OCI-LY7 (cell line): ENCODE data around the gene SETD3. TPM values are rescaled to one million over a fixed set of nuclear protein-coding genes. Genes with fewer than 3 reads are reported as not detected.

ENCODE experiments used
- BruUV-seq: library from RNA; stranded (reverse); fragments of 400-500 nt; replicated peaks from 2 replicates; lab custom pipeline; 2021; lab: Mats Ljungman, UMichigan
- CTCF ChIA-PET: fragments of 300-600 bp; sonication (Branson Sonifier 250); formaldehyde crosslinking; loops from one replicate; lab custom pipeline; 2022; ENCODE audit warnings: antibody characterized with exemption; ENCODE audit not compliant: unreplicated experiment; lab: Charles Lee
- POLR2A ChIA-PET: fragments of 300-600 bp; sonication (Branson Sonifier 250); formaldehyde crosslinking; loops from one replicate; lab custom pipeline; 2022; ENCODE audit warnings: antibody characterized with exemption; lab: Charles Lee
- DNase-seq: peaks from one replicate; pipeline ENCODE4 v3.0.0-alpha.2; 2015; ENCODE audit warnings: low spot score
- H2AFZ ChIP-seq: fragments of 200-600 bp; sonication (generic), shearing (Covaris generic); 2 replicates; pipeline ENCODE4 v1.6.1; 2014; ENCODE audit warnings: mild to moderate bottlenecking, antibody characterized with exemption, low read length, moderate library complexity
- H3K27ac ChIP-seq: fragments of 200-600 bp; sonication (generic); 2 replicates; pipeline ENCODE4 v1.5.1; 2014; ENCODE audit warnings: mixed run types, low read depth, mild to moderate bottlenecking, moderate library complexity, low read length, inconsistent platforms; ENCODE audit not compliant: poor library complexity, severe bottlenecking
- H3K36me3 ChIP-seq: fragments of 200-600 bp; sonication (generic); 2 replicates; pipeline ENCODE4 v1.6.1; 2014; ENCODE audit warnings: mild to moderate bottlenecking, antibody characterized with exemption, low read length, moderate library complexity, mixed read lengths; ENCODE audit not compliant: insufficient read depth
- H3K4me1 ChIP-seq: fragments of 200-600 bp; sonication (generic); 2 replicates; pipeline ENCODE4 v1.5.1; 2014; ENCODE audit warnings: mild to moderate bottlenecking, low read length; ENCODE audit not compliant: insufficient read depth, poor library complexity, severe bottlenecking
- H3K4me2 ChIP-seq: fragments of 200-600 bp; sonication (generic); 2 replicates; pipeline ENCODE4 v1.6.1; 2014; ENCODE audit warnings: mild to moderate bottlenecking, low read length
- H3K4me3 ChIP-seq: fragments of 200-600 bp; sonication (generic); 2 replicates; pipeline ENCODE4 v1.5.1; 2014; ENCODE audit warnings: mild to moderate bottlenecking, low read depth, low read length; ENCODE audit not compliant: poor library complexity, severe bottlenecking
- H3K79me2 ChIP-seq: fragments of 200-600 bp; sonication (generic); 2 replicates; pipeline ENCODE4 v1.6.1; 2016; ENCODE audit warnings: low read depth, mild to moderate bottlenecking, low read length, moderate library complexity, mixed read lengths; ENCODE audit not compliant: insufficient read depth
- H3K9me2 ChIP-seq: fragments of 200-600 bp; sonication (generic); 2 replicates; pipeline ENCODE4 v1.6.1; 2016; ENCODE audit warnings: mild to moderate bottlenecking, low read length, mixed read lengths; ENCODE audit not compliant: insufficient read depth
- H3K9me3 ChIP-seq: fragments of 200-600 bp; sonication (generic); 2 replicates; pipeline ENCODE4 v1.6.1; 2014; ENCODE audit warnings: mild to moderate bottlenecking, mixed run types, low read length, mixed read lengths
- H4K20me1 ChIP-seq: fragments of 200-600 bp; sonication (generic); 2 replicates; pipeline ENCODE4 v1.6.1; 2014; ENCODE audit warnings: mild to moderate bottlenecking, antibody characterized with exemption, low read length, moderate library complexity, mixed read lengths; ENCODE audit not compliant: insufficient read depth
- CTCF ChIP-seq: fragments of 200-600 bp; sonication (generic); conservative IDR thresholded peaks from 2 replicates; pipeline ENCODE4 v1.5.1; 2014; ENCODE audit warnings: mild to moderate bottlenecking, antibody characterized with exemption, low read length, moderate library complexity, mixed read lengths
- EZH2phosphoT487 ChIP-seq: fragments of 200-600 bp; sonication (generic); IDR thresholded peaks from 2 replicates; pipeline ENCODE4 v1.6.1; 2018; ENCODE audit warnings: low read depth, borderline replicate concordance, mild to moderate bottlenecking, mixed run types, antibody characterized with exemption, low read length, moderate library complexity, mixed read lengths
- intact Hi-C: fragments of 100-400 bp; cut with micrococcal nuclease; formaldehyde crosslinking; loops from one replicate; pipeline ENCODE4 v1.10.0; 2022; ENCODE audit not compliant: unreplicated experiment
- total RNA-seq, 2 experiments: library from RNA; depleted of rRNA in 1 of 2; stranded (reverse); fragments of >200 nt in 1 of 2; shearing (Covaris generic) in 1 of 2; gene quantifications; 2 replicates each; pipeline ENCODE4 v1.2.3, GENCODE V29; 2014 to 2022

Gene SETD3
- total RNA-seq, 2 experiments from 2014 or later: 42.4 to 65.5 TPM

GRCh38 chr14:99426265-99426664 is 54.4 kb downstream of the SETD3 start:
- peak overlapping the region; percentile 61 for H3K4me3 ChIP-seq
- no peaks in the 10 kb centered on the region for H3K9me2 ChIP-seq
- CTCF ChIA-PET: no interaction called here
- peaks cover 34% of the 10 kb centered on the region for H3K36me3 ChIP-seq
- DNase-seq: peak; percentile 63
- peaks cover 68% of the 10 kb centered on the region for H3K4me1 ChIP-seq
- peak overlapping the region; percentile 81 for H3K27ac ChIP-seq
- H3K79me2 ChIP-seq: no peaks in the 10 kb centered on the region; the same call in 1 of the 2 replicates
- H3K9me3 ChIP-seq: peaks cover 16% of the 10 kb centered on the region
- intact Hi-C loops: loop anchor here (5.0 kb wide), 1 partner anchor 261 kb away; no protein-coding TSS in a partner anchor
- peak overlapping the region; percentile 92 for H3K4me2 ChIP-seq
- H4K20me1 ChIP-seq: no peaks in the 10 kb centered on the region
- peak overlapping the region; percentile 6; the same call in 1 of the 2 replicates for H2AFZ ChIP-seq
- no TSS peak for BruUV-seq
- POLR2A ChIA-PET: interaction anchor here (1.0 to 2.8 kb wide), 3 partner anchors 9 to 14 kb away, joined by 3 to 11 read pairs (median 3); no protein-coding TSS in a partner anchor
- TF ChIP-seq EZH2phosphoT487 (no peak), CTCF (no peak)

- BruUV-seq: no TSS peak
- H3K4me1 ChIP-seq: peaks cover 58% of the 10 kb centered on the region
- peak overlapping the region; percentile 81 for H3K27ac ChIP-seq
- H3K9me2 ChIP-seq: no peaks in the 10 kb centered on the region
- TF ChIP-seq EZH2phosphoT487 (no peak), CTCF (no peak)
- H3K4me3 ChIP-seq: peak overlapping the region; percentile 61
- intact Hi-C loops: loop anchor here (5.0 kb wide), 1 partner anchor 262 kb away; no protein-coding TSS in a partner anchor
- POLR2A ChIA-PET: interaction anchor here (1.0 to 2.8 kb wide), 2 partner anchors 9 to 13 kb away, joined by 3 to 11 read pairs; no protein-coding TSS in a partner anchor
- H3K4me2 ChIP-seq: peak overlapping the region; percentile 92
- CTCF ChIA-PET: interaction anchor here (0.5 to 1.1 kb wide), 2 partner anchors 9 to 258 kb away, joined by 4 read pairs; no protein-coding TSS in a partner anchor
- H3K9me3 ChIP-seq: peaks cover 16% of the 10 kb centered on the region
- peak; percentile 51 for DNase-seq
- H3K79me2 ChIP-seq: no peaks in the 10 kb centered on the region; the same call in 1 of the 2 replicates
- H2AFZ ChIP-seq: peak overlapping the region; percentile 16; the same call in 1 of the 2 replicates
- peaks cover 34% of the 10 kb centered on the region for H3K36me3 ChIP-seq
- H4K20me1 ChIP-seq: no peaks in the 10 kb centered on the region
These were observed 55.4 kb downstream of the SETD3 start for GRCh38 chr14:99425272-99425681.
